OCI-LY7 (cell line): ENCODE measurements around the gene EPB41L4B.

Experiments
- CTCF ChIP-seq: fragments of 200-600 bp; sonication (generic); conservative IDR thresholded peaks from 2 replicates; pipeline ENCODE4 v1.5.1; 2014; ENCODE audit warnings: mild to moderate bottlenecking, antibody characterized with exemption, low read length, moderate library complexity, mixed read lengths
- EZH2phosphoT487 ChIP-seq: fragments of 200-600 bp; sonication (generic); IDR thresholded peaks from 2 replicates; pipeline ENCODE4 v1.6.1; 2018; ENCODE audit warnings: low read depth, borderline replicate concordance, mild to moderate bottlenecking, mixed run types, antibody characterized with exemption, low read length, moderate library complexity, mixed read lengths

DNA sequence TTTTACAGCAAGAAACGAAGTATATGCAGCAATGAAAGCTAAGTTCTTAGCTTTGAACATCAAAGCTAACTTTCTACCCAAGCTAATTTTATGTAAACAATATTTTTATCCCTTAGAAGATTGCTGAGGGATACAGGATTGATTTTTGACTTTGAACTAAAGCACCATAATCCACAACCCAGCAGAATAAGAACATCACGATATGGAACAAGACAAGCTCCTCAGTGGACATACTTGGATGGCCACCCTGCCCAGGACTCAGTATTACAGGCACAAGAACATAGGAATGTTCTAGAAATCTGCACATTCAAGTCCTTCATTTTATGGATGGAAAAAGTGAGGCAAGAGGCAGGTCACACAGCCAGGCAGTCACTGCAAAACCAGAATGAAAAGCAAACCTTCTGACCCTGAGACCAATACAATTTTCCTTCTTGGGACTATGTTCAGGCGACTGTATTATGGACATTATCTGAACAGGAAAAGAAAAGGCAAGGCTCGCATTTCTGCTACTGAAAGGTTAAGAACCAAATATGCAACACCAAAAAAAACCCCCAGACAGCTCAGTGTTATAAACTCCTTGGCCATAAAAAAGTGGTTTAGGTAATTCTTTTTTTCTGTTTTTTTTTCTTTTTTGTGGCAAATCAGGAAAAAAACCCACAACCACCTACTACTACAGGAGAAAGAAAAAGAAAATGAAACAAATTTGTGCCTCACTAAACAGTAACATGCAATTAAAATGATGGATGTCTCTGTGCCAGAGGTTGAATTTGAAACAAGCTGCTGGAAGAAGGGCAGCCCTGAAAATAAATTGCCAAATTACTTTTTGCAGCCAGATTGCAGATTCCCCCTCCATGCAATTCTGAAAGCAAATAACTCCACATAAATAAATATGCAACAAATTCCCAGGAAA lies 25.4 kb downstream of the EPB41L4B start:
- TF ChIP-seq CTCF (no peak), EZH2phosphoT487 (no peak)
